Measurements from ENCODE around the gene MUC12. TPM values are rescaled to one million over a fixed set of nuclear protein-coding genes. Genes with fewer than 3 reads are reported as not detected.

Gene MUC12
- total and polyA plus RNA-seq, 2 of the 8 experiments (the other 6 are each of a cell fraction or from before 2014, with no cell fraction given), result 7.7 to 16.2 TPM

DNA sequence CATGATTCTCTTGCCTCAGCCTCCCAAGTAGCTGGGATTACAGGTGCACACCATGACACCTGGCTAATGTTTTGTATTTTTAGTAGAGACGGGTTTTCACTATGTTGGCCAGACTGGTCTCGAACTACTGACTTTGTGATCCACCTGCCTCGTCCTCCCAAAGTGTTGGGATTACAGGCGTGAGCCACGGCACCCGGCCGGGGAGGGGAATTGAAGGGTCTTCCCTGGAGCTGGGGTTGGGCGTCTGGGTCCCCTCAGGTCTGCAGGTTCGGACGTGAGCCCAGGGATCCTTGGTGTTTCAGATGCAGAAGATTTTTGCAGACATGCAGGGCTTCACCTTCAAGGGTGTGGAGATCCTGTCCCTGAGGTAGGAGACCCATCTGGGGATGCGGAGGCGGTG, 6.0 kb upstream of the MUC12 start:
- Histone ChIP-seq H2BK120ac (replicated peaks; ENCODE audit: low read depth, low read length) (no peak overlapping the region), H3K79me1 (ENCODE audit: low read depth, low read length) (no peaks in the 10 kb centered on the region; the same call in none of the 2 replicates), H3K79me2 (ENCODE audit: control insufficient read depth in 1 of 2, insufficient read depth in 2 of 2, low read length in 2 of 2) (no peaks in the 10 kb centered on the region; a peak in 1 of 4 replicates), H3K27me3 (replicated peaks in 1 of 4; ENCODE audit: control insufficient read depth in 3 of 4, extremely low read depth in 1 of 4, insufficient read depth in 3 of 4, low read length in 3 of 4) (peaks cover 3 to 18% (median 14%) of the 10 kb centered on the region in 4 experiments), H4K91ac (replicated peaks; ENCODE audit: insufficient read length, low read length) (no peak overlapping the region), H4K20me1 (replicated peaks in 1 of 2; ENCODE audit: control insufficient read depth in 1 of 2, insufficient read depth in 2 of 2, low read length in 2 of 2) (peaks cover 2 to 7% of the 10 kb centered on the region in 2 experiments), H3K4me1 (replicated peaks in 1 of 4; ENCODE audit: control insufficient read depth in 3 of 4, insufficient read depth in 4 of 4, low read length in 3 of 4) (peaks cover 4 to 29% (median 23%) of the 10 kb centered on the region in 4 experiments), H2AK5ac (ENCODE audit: low read depth, low read length) (no peak overlapping the region), H4K5ac (ENCODE audit: insufficient read length, low read depth, low read length) (no peak overlapping the region), H3K23ac (ENCODE audit: insufficient read length) (no peak overlapping the region), H3K56ac (replicated peaks; ENCODE audit: insufficient read length, low read depth, low read length) (no peak overlapping the region), H3K9me3 (ENCODE audit: insufficient read depth in 2 of 2, low read depth in 1 of 2, low read length in 1 of 2) (0 out of 4 replicates have a peak, but pooled peaks cover 0 to 2% of the 10 kb centered on the region in 2 experiments), H3K4me2 (ENCODE audit: insufficient read depth in 1 of 2, low read depth in 2 of 2, low read length in 2 of 2) (no peak overlapping the region), H2BK12ac (ENCODE audit: low read depth, low read length) (no peak overlapping the region), H3K4ac (replicated peaks; ENCODE audit: insufficient read length, low read depth, low read length) (no peak overlapping the region), H2BK15ac (ENCODE audit: low read length) (no peak overlapping the region), H2AFZ (ENCODE audit: low read length) (no peak overlapping the region), H3K9ac (replicated peaks in 1 of 4; ENCODE audit: extremely low read depth in 1 of 4, low read depth in 3 of 4, low read length in 3 of 4) (no peak overlapping the region), H3K4me3 (ENCODE audit: extremely low read depth in 1 of 4, insufficient read depth in 2 of 4, low read depth in 3 of 4, low read length in 4 of 4) (no peak overlapping the region), H2BK5ac (ENCODE audit: low read depth, low read length) (no peak overlapping the region), H3K27ac (ENCODE audit: low read depth, low read length) (no peak overlapping the region), H3K23me2 (ENCODE audit: low read depth, low read length) (peaks cover 13% of the 10 kb centered on the region; the same call in 1 of the 2 replicates), H3K18ac (ENCODE audit: extremely low read depth, low read length) (no peak overlapping the region), H3K14ac (ENCODE audit: insufficient read length) (no peak overlapping the region), H4K8ac (ENCODE audit: extremely low read depth, insufficient read depth, low read length) (no peak overlapping the region; the same call in 1 of the 2 replicates), H3K36me3 (ENCODE audit: control insufficient read depth in 2 of 4, insufficient read depth in 4 of 4, low read length in 3 of 4) (peaks cover 0 to under 1% (median 0%) of the 10 kb centered on the region in 4 experiments; a peak in 2 of 8 replicates), H2BK20ac (ENCODE audit: low read length) (no peak overlapping the region)
- CTCF ChIA-PET (ENCODE audit: partially characterized antibody), result no interaction called here
- 74% methylated on average over 12 of the region's 12 CpGs; no CpG with 5 or more reads in 1 of the 2 experiments for WGBS, 2 experiments (ENCODE audit: extremely low coverage in 1 of 2, insufficient coverage in 1 of 2, insufficient read length in 1 of 2, insufficient replicate concordance in 2 of 2, low coverage in 1 of 2, low lambda C conversion rate in 2 of 2, missing lambda C conversion rate in 1 of 2)
- DNase-seq (ENCODE audit: low read depth in 1 of 2, low spot score in 2 of 2) (no peak), FAIRE-seq (no peak)
- POLR2A ChIA-PET (ENCODE audit: partially characterized antibody), result interaction anchor here (1.5 kb wide), 1 partner anchor 9 kb away, joined by 4 read pairs; no protein-coding TSS in a partner anchor
- TF ChIP-seq TAF7 (optimal IDR thresholded peaks at IDR 0.05; ENCODE audit: borderline replicate concordance, low read depth, low read length), result no peak
- TF ChIP-seq POLR2A (IDR thresholded peaks at IDR 0.05; ENCODE audit: control extremely low read depth in 1 of 2, low read depth in 2 of 2, low read length in 2 of 2), result no peak
- TF ChIP-seq TAF1 (IDR thresholded peaks at IDR 0.05; ENCODE audit: low read depth, low read length), result no peak
- no peak for TF ChIP-seq EGR1 (IDR thresholded peaks at IDR 0.05; ENCODE audit: borderline replicate concordance, low read depth, low read length)
- TF ChIP-seq SIN3A (conservative IDR thresholded peaks at IDR 0.05 in 1 of 2, IDR thresholded peaks at IDR 0.05 in 1 of 2; ENCODE audit: low read depth in 1 of 2, low read length in 2 of 2), result no peak
- no peak for TF ChIP-seq FOSL1 (IDR thresholded peaks at IDR 0.05; ENCODE audit: insufficient read depth, low read depth, low read length)
- no peak for TF ChIP-seq POLR2AphosphoS5 (IDR thresholded peaks at IDR 0.05; ENCODE audit: low read depth, low read length)
- TF ChIP-seq RFX5 (IDR thresholded peaks at IDR 0.05; ENCODE audit: borderline replicate concordance, low read depth, low read length), result no peak
- TF ChIP-seq CREB1 (IDR thresholded peaks at IDR 0.05), result no peak
- no peak for TF ChIP-seq RAD21 (IDR thresholded peaks at IDR 0.05 in 1 of 2, conservative IDR thresholded peaks at IDR 0.05 in 1 of 2; ENCODE audit: low read depth in 2 of 2, low read length in 2 of 2)
- TF ChIP-seq, protein P1, sequence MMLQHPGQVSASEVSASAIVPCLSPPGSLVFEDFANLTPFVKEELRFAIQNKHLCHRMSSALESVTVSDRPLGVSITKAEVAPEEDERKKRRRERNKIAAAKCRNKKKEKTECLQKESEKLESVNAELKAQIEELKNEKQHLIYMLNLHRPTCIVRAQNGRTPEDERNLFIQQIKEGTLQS (IDR thresholded peaks at IDR 0.05; ENCODE audit: insufficient read depth, low read depth, low read length), result no peak
- no peak for TF ChIP-seq TBP (IDR thresholded peaks at IDR 0.05; ENCODE audit: low read depth, low read length)
- TF ChIP-seq GABPA (IDR thresholded peaks at IDR 0.05; ENCODE audit: borderline replicate concordance, insufficient read depth, low read length), result no peak
